Activated CD8-positive, alpha-beta memory T cell treated with anti-CD3 and anti-CD28 coated beads, Interleukin-2, amount 50 U/mL, for 1 hour (primary cell): ENCODE results near the gene ACOT12.

Experiments
- DNase-seq: peaks from one replicate; pipeline ENCODE4 v3.0.0-alpha.2; 2020; ENCODE audit errors: extremely low read depth

Gene ACOT12

DNA sequence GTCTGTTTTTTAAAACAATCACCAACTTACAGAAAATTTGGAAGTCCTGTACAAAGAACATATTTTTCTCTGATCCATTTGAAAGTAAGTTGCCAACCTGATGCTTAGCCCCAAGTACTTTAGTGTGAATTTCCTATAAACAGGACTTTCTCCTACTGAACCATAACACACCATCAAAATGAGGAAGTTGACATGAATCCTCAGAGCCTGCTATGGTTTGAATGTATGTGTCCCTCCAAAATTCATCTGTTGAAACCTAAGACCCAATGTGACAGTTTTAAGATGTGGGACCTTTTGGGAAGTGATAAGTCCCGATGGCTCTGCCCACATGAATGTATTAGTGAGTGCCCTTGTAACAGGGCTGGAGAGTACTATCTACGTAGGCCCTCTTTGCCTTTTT is 6.4 kb upstream of the ACOT12 start:
- no peak for DNase-seq

DNA sequence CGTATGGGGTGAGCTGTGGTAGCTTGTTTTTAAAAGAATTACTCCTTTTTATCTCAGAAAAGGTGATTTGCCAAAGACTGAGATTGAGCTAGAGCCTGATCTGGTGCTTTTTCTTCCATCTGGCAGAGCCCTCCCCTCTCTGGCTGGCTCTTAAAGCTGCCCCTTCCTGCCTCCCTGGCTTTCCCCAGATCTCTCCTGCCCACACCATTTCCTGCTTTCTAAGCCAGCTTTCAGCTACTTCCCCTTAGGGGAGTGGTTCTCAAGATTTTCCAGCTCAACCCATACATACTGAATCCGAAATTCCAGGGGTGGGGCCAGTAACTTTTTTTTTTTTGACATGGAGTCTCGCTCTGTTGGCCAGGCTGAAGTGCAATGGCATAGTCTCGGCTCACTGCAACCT is 4.8 kb upstream of the ACOT12 start:
- no peak for DNase-seq

GRCh38 chr5:81397176-81397575 is 3.2 kb upstream of the ACOT12 start:
- no peak for DNase-seq

DNA sequence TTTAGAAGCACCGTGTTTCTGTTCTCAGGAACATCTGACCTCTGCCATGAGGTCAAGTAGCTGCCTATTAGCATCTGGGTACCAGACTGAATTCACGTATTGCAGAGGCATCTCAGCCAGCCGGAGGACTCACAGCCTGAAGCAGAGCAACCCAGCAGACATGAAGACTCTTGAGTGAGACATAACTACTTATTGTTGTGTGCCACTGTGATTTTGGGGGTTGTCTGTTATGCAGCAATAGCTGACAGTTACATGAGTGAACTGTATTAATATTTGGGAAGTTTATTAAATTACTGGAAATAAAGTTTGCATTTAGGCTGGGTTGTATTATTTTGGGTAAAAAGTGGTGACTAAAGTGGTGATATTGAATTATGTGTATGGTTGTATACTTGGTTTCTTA is 1.3 kb upstream of the ACOT12 start:
- no peak for DNase-seq

DNA sequence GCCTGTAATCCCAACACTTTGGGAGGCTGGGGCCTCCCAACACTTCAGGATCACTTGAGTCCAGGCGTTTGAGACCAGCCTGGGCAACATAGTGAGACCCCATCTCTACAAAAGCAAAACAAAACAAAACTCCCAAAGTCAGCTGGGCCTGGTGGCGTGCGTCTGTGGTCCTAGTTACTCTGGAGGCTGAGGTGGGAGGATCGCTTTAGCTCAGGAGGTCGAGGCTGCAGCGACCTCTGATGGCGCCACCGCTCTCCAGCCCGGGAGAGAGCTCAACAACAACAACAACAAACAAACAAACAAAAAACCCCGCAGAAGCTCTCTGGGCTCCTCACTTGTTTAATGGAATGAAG is 528 bp downstream of the ACOT12 start:
- DNase-seq = no peak

DNA sequence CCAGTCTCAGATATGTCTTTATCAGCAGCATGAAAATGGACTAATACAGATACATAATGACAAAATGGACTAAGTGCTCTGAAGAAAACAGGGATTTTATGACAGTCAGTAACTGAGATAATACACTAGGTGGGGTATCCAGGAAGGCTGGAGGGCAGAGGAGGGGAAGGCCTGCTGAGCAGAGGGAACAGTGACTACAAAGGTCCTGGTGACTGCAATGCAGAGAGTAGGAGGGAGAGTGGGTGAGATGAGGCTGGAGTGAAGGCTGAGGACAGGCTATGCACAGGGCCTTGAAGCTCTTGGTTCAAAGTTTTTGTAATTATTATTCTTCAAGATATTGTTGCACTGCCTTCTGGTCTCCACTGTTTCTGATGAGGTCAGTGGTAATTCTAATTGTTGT is 4.9 kb downstream of the ACOT12 start:
- DNase-seq = no peak

DNA sequence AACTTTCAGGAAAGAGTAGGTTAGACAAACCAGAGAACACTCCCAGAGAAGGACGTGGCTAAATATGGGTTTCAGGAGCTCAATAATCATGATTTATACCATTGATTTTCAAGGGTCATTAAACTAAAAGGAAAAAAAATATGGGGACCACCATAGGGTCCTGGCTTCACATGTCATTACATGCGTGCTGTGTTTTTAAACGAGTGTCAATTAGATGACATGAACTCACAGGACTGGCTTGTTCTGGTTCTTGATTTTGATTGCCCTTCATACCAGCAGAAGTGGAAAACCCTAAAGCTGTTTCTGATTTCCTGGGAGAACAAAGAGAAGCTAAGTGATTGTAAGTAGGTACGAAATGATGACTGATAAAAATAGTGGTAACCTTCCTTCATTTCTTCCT is 5.8 kb downstream of the ACOT12 start:
- no peak for DNase-seq

GRCh38 chr5:81383867-81384266 is 10.1 kb downstream of the ACOT12 start:
- DNase-seq = no peak

GRCh38 chr5:81371354-81371876 is 22.5 kb downstream of the ACOT12 start:
- DNase-seq = no peak

- DNase-seq = no peak
Observed at GRCh38 chr5:81370912-81371311, 23.0 kb downstream of the ACOT12 start.

GRCh38 chr5:81365541-81365940 is 28.4 kb downstream of the ACOT12 start:
- no peak for DNase-seq

DNA sequence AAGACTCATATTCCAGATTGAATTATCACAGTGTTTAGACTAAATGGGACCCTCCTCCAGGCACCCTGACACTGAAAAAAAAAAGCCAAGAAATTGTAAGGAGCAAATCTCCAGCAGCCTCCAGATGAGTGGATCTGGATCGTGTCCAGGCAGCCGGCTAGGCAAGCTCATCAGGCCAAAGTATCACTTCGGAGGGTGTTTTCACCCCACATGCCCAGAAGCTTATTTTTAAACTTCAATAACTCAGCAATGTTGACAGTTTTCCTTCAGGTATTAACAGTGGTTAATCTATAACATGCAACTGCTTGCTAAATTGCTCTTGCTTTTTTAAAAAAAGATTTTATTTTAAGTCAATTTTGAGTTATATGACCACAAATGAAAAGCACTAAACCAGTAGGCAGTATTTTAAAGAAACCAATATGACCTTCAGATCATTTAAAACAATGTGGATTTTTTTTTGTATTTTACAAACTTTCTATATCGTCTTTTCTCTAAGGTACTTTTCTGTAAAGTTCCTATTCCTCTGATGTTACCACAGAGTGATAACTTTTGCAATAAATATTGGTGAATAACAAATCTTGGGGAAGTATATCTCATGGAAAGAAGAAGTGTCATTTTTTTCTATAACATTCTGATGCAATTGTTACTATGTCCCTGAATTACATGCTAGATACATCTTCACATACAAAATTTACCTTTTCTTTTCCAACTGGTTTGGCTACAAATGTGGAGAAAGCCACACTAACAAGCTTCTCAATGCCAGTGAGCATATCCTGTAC is 30.7 kb downstream of the ACOT12 start:
- no peak for DNase-seq

- no peak for DNase-seq
Observed at GRCh38 chr5:81361600-81361999, 32.3 kb downstream of the ACOT12 start.

GRCh38 chr5:81360640-81361039 is 33.3 kb downstream of the ACOT12 start:
- DNase-seq = no peak

GRCh38 chr5:81359881-81360280 is 34.1 kb downstream of the ACOT12 start:
- DNase-seq = no peak

DNA sequence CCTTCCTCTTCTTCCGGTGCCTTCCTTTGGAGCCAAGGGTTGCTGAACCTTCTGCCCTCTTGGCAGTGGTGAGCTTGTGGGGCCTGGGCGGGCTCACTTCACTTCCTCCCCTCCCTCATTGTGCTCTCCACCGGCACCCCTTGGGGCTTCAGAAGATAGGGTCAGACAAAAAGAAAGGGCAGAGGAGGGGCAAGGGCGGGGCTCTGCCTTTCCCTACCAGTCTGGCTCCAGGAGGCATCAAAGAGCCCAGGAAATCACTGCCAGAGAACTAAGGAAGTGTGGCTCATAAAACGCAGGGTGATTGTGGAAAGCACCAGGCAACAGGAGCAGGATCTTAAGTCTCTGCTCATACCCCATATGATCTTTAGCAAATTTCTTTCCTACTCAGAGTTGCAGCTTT is 34.8 kb downstream of the ACOT12 start:
- DNase-seq = no peak

DNA sequence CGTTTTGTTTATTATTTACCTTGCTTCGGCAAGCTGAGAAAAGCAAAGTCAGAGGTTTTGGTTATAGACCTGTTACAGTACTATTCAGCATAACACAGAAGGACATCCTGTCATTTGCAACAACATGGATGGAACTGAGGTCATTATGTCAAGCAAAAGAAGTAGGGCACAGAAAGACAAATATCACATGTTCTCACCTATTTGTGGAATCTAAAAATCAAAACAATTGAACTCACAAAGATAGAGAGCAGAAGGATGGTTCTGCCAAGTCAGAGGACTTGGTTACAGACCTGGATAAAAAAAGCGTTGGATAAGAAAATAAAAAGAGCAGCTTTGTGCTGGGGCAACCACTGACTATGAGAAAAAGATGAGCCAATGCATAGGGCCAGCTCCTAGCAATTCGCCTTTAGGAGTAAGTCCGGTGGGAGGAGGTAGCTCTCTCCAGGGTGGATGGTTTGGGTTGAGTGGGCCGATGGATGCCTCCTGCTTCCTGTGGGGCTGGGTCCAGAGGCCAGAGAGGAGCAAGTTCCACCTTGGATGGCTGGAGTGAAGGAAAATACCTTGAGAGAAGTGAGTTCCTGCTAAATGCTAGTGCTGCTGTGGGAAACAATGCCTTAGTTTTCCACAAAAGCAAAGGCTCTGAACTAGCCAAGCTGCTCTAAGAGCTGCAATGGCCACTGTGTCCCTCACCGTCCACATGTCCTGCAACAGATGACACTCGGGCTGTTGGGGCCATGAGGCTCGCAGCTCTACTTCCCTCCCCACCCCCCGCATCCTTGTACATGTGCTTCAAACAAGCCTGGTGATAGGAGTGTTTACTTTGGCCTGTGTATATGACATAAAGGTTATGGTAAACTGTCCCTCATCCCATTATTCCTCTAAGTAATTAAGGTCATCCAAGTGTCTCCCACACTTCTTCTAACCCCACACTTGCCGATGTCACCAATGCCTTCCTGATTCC is 38.4 kb downstream of the ACOT12 start:
- no peak for DNase-seq

DNA sequence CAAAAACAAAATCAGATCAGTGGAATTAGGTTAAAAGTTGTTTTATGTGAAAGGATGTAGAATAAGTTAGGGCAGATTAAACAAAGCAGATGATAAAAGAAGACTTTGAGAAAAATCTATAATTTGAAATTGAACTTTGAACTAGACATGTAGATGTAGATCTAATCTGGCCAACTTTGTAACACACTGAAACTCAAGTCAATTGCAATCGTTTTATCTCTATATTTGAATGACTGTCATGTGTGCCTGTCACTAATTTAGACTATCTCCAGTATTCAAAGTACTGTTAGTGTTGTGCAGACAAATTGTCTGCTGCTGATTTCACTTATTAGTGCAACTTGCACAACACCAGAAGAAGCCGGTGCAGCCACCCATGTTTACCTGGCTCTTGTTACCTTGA is 39.8 kb downstream of the ACOT12 start:
- DNase-seq = no peak

- DNase-seq = no peak
Observed at GRCh38 chr5:81353189-81353588, 40.7 kb downstream of the ACOT12 start.

GRCh38 chr5:81350507-81350906 is 43.4 kb downstream of the ACOT12 start:
- DNase-seq = no peak

- no peak for DNase-seq
Observed at GRCh38 chr5:81349161-81349560, 44.8 kb downstream of the ACOT12 start.

- no peak for DNase-seq
Observed at GRCh38 chr5:81345411-81346003, 48.4 kb downstream of the ACOT12 start.
